NCI-H82 treated with DMSO at 0.1 percent for 48 hours (cell line): Measurements from ENCODE around the gene C1QTNF2.

Experiments
- DNase-seq: peaks from one replicate; lab custom pipeline; 2025; ENCODE audit not compliant: unreplicated experiment; lab: John Stamatoyannopoulos, UW

Gene C1QTNF2

GRCh38 chr5:160375166-160375565 lies 4.7 kb upstream of the C1QTNF2 start:
- no peak for DNase-seq

- DNase-seq, result no peak
Measured at GRCh38 chr5:160371294-160371693, 868 bp upstream of the C1QTNF2 start.

GRCh38 chr5:160370713-160371034 lies 248 bp upstream of the C1QTNF2 start:
- no peak for DNase-seq

- no peak for DNase-seq
Measured at GRCh38 chr5:160367885-160368284, 2.5 kb downstream of the C1QTNF2 start.

GRCh38 chr5:160367261-160367660 lies 3.2 kb downstream of the C1QTNF2 start:
- DNase-seq, result no peak

- no peak for DNase-seq
Measured at GRCh38 chr5:160366230-160366629, 4.2 kb downstream of the C1QTNF2 start.

- DNase-seq, result no peak
Measured at GRCh38 chr5:160363660-160364395, 6.6 kb downstream of the C1QTNF2 start.

- no peak for DNase-seq
Measured at GRCh38 chr5:160363211-160363610, 7.2 kb downstream of the C1QTNF2 start.

- DNase-seq, result no peak
Measured at GRCh38 chr5:160361624-160362228, 8.7 kb downstream of the C1QTNF2 start.

- DNase-seq, result no peak
Measured at GRCh38 chr5:160360310-160360709, 10.1 kb downstream of the C1QTNF2 start.

- no peak for DNase-seq
Measured at GRCh38 chr5:160359816-160360215, 10.6 kb downstream of the C1QTNF2 start.

- no peak for DNase-seq
Measured at GRCh38 chr5:160359242-160359641, 11.2 kb downstream of the C1QTNF2 start.

GRCh38 chr5:160357861-160358411 lies 12.5 kb downstream of the C1QTNF2 start:
- DNase-seq, result no peak

GRCh38 chr5:160357394-160357793 lies 13.0 kb downstream of the C1QTNF2 start:
- no peak for DNase-seq

GRCh38 chr5:160356550-160357347 lies 13.7 kb downstream of the C1QTNF2 start:
- DNase-seq, result no peak

- no peak for DNase-seq
Measured at GRCh38 chr5:160354666-160355065, 15.8 kb downstream of the C1QTNF2 start.

- no peak for DNase-seq
Measured at GRCh38 chr5:160353379-160353778, 17.0 kb downstream of the C1QTNF2 start.

GRCh38 chr5:160352308-160352707 lies 18.1 kb downstream of the C1QTNF2 start:
- no peak for DNase-seq

- no peak for DNase-seq
Measured at GRCh38 chr5:160349935-160350303, 20.5 kb downstream of the C1QTNF2 start.

GRCh38 chr5:160349249-160349934 lies 21.0 kb downstream of the C1QTNF2 start:
- no peak for DNase-seq

GRCh38 chr5:160348080-160348479 lies 22.3 kb downstream of the C1QTNF2 start:
- peak; percentile 4 for DNase-seq
